ENCODE results near the gene TAAR8.

DNA sequence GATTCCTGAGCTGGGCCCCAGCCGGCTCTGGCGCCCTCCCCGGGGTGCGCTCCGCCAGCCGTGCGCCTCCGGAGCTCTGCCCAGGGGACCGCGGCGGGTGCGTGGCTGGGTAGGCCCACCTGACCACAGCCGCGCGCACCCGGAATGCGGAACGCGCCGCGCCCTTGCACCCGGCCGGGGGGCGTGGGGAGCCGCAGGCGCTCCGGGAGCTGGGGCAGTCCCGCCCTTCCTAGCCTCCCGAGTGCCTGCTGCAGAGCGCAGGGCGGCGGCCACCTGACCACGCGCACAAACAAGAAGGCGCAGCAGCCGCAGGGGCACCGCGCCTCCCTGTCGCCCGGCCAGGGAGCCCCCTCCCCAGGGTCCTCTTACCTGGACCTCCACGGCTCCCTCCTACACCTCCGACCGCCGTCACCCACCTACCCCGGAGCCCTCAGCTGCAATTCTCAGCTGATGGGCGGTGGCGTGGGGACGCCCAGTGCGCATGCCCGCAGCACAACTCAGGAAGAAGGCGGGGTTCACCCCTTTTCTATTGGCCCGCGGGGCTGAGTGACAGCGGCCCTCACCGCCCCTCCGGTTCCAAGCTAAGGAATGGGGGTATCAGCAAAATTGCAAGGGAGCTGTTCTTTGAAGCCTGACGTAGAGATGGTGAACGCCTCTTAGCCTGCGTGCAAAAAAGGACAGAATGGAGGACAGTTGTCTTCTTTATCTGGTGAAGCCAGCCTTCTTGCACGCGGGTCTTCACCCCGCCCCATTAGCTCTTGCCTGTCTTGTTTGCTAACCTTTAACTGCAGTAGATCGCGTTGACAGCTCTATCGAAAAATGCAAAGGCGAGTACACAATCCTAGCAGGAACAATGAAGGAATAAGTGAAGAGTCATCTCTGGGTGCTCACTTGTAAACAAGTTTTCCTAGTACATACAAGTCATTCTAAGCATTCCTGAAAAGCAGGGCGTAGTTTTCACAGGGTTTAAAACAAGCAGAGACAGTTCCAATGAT is 39.5 kb upstream of the TAAR8 start, which contains the start of gene STX7:
- no peak for TF ChIP-seq EZH2 (IDR thresholded peaks at IDR 0.05; ENCODE audit: low read length, unreplicated experiment)
- TF ChIP-seq, protein P1, sequence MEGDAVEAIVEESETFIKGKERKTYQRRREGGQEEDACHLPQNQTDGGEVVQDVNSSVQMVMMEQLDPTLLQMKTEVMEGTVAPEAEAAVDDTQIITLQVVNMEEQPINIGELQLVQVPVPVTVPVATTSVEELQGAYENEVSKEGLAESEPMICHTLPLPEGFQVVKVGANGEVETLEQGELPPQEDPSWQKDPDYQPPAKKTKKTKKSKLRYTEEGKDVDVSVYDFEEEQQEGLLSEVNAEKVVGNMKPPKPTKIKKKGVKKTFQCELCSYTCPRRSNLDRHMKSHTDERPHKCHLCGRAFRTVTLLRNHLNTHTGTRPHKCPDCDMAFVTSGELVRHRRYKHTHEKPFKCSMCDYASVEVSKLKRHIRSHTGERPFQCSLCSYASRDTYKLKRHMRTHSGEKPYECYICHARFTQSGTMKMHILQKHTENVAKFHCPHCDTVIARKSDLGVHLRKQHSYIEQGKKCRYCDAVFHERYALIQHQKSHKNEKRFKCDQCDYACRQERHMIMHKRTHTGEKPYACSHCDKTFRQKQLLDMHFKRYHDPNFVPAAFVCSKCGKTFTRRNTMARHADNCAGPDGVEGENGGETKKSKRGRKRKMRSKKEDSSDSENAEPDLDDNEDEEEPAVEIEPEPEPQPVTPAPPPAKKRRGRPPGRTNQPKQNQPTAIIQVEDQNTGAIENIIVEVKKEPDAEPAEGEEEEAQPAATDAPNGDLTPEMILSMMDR (conservative IDR thresholded peaks at IDR 0.05; ENCODE audit: low read depth, low read length) = no peak
- TF ChIP-seq EZH2phosphoT487 (IDR thresholded peaks at IDR 0.05; ENCODE audit: borderline replicate concordance, low read length) = no peak

All from PC-3 (cell line).